Subcutaneous abdominal adipose tissue (tissue), 5 donors: Measurements from ENCODE around the gene P2RY1.
A peak's percentile ranks its signal among the peaks of the same experiment; 100 is the strongest.

ENCODE experiments used
- H3K27ac ChIP-seq: one replicate; pipeline ENCODE4 v1.7.0; 2013; ENCODE audit warnings: low read depth, mild to moderate bottlenecking, inconsistent platforms, low read length, moderate library complexity
- H3K27me3 ChIP-seq, 5 donors: one replicate each; pipeline ENCODE4 v1.7.0; 2013; ENCODE audit warnings: low read length in 5 of 5, inconsistent platforms in 1 of 5; ENCODE audit not compliant: control insufficient read depth in 5 of 5, insufficient read depth in 4 of 5
- H3K36me3 ChIP-seq, 5 donors: one replicate each; pipeline ENCODE4 v1.7.0; 2013; ENCODE audit warnings: low read length in 5 of 5; ENCODE audit not compliant: control insufficient read depth in 5 of 5, insufficient read depth in 5 of 5
- H3K4me1 ChIP-seq, 5 donors: one replicate each; pipeline ENCODE4 v1.7.0; 2013; ENCODE audit warnings: low read length in 5 of 5, mild to moderate bottlenecking in 3 of 5, moderate library complexity in 1 of 5; ENCODE audit not compliant: control insufficient read depth in 5 of 5, insufficient read depth in 5 of 5
- H3K4me3 ChIP-seq, 5 donors: one replicate each; pipeline ENCODE4 v1.7.0; 2013; ENCODE audit warnings: low read length in 5 of 5, low read depth in 1 of 5
- H3K9ac ChIP-seq, 5 donors: one replicate each; pipeline ENCODE4 v1.7.0; 2013; ENCODE audit warnings: low read length in 5 of 5, mild to moderate bottlenecking in 4 of 5, moderate library complexity in 3 of 5
- H3K9me3 ChIP-seq, 5 donors: one replicate each; pipeline ENCODE4 v1.7.0; 2013; ENCODE audit warnings: low read length in 5 of 5; ENCODE audit not compliant: control insufficient read depth in 5 of 5
- donor health status: healthy.
- donor health status: healthy.
- donor health status: healthy.
- donor health status: healthy.
- donor health status: healthy.

The P2RY1 gene

GRCh38 chr3:152823781-152824180 lies 11.2 kb upstream of the P2RY1 start:
- no peaks in the 10 kb centered on the region for H3K36me3 ChIP-seq
- no peak overlapping the region for H3K27ac ChIP-seq
- H3K27me3 ChIP-seq = no peaks in the 10 kb centered on the region
- no peak overlapping the region for H3K4me3 ChIP-seq
- peaks cover 0 to 12% (median 0%) of the 10 kb centered on the region in 5 donors for H3K4me1 ChIP-seq
- no peaks in the 10 kb centered on the region for H3K9me3 ChIP-seq
- no peak overlapping the region for H3K9ac ChIP-seq

DNA sequence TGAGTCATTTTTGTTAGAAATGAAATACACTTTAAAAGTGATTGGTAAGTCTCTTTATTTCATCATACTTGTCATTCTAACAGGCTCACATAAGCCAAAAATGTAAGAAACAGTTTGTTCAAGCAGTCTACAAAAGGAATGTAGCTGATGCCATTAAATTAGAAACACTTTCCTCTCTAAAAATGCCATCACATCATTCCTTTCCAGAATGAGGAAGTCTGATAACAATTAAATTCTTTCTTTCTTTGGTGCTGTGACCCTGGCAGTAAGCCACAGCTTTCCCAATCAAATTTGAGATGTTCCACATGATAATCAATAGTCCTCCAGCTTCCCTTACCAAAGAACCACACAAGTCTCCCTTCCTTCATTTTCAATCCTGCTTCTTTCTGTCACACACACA lies 9.4 kb upstream of the P2RY1 start:
- no peaks in the 10 kb centered on the region for H3K9me3 ChIP-seq
- no peaks in the 10 kb centered on the region for H3K36me3 ChIP-seq
- peaks cover 0 to 12% (median 0%) of the 10 kb centered on the region in 5 donors for H3K4me1 ChIP-seq
- H3K27me3 ChIP-seq = no peaks in the 10 kb centered on the region
- no peak overlapping the region for H3K9ac ChIP-seq
- H3K27ac ChIP-seq = no peak overlapping the region
- no peak overlapping the region for H3K4me3 ChIP-seq

DNA sequence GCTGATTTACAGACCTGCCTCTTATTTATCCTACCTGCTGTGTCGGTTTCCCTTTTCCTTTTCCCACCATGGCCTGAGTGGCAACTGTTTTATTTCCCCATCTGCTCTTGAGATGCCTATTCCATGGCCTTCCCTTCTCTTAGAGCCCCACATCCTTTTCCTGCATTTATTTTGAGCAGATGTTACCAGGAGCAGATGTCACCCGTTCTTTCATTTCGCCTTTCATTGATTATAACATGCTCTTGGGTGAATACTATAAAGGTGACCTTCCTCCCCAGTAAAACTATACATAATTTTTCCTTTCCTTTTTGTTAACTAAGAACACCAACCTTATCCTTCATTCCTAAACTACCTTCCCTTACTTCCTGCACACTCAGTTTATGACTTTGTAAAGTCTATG lies 8.5 kb upstream of the P2RY1 start:
- Histone ChIP-seq H3K27ac (no peak overlapping the region), H3K4me3 (no peak overlapping the region), H3K9ac (no peak overlapping the region), H3K4me1 (peaks cover 0 to 12% (median 0%) of the 10 kb centered on the region in 5 donors), H3K27me3 (no peaks in the 10 kb centered on the region), H3K36me3 (no peaks in the 10 kb centered on the region), H3K9me3 (no peaks in the 10 kb centered on the region)

DNA sequence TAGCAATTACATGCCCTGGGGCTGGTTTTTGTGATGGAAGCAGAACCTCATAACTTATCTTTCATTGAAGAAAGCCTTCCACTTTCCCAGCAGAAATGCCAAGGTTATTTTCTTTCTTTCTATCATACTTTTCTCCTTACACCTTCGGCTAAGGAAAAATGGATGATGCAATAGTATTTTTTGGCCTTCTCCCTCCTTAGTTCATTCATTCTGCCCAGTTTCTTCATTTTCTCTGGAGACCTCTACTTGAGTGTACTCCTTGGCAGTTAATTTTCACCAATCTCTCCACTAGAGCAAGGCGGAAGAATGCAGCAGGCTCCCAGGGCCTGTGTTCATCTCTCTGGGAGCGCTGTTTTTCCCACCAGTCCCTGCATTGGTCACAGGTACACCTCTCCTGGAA lies 7.6 kb upstream of the P2RY1 start:
- H3K27ac ChIP-seq = no peak overlapping the region

GRCh38 chr3:152828075-152828840 lies 6.7 kb upstream of the P2RY1 start:
- H3K4me1 ChIP-seq = peaks cover 0 to 12% (median 0%) of the 10 kb centered on the region in 5 donors
- H3K9me3 ChIP-seq = no peaks in the 10 kb centered on the region

More for the DNA sequence above, 7.6 kb upstream of the P2RY1 start:
- peaks cover 0 to 12% (median 0%) of the 10 kb centered on the region in 5 donors for H3K4me1 ChIP-seq
- no peak overlapping the region for H3K9ac ChIP-seq
- no peaks in the 10 kb centered on the region for H3K36me3 ChIP-seq
- no peaks in the 10 kb centered on the region for H3K27me3 ChIP-seq
- H3K4me3 ChIP-seq = no peak overlapping the region
- H3K9me3 ChIP-seq = no peaks in the 10 kb centered on the region

GRCh38 chr3:152830245-152830644 lies 4.7 kb upstream of the P2RY1 start:
- Histone ChIP-seq H3K27ac (no peak overlapping the region), H3K4me3 (no peak overlapping the region), H3K36me3 (no peaks in the 10 kb centered on the region), H3K27me3 (no peaks in the 10 kb centered on the region), H3K9me3 (no peaks in the 10 kb centered on the region), H3K9ac (no peak overlapping the region), H3K4me1 (peaks cover 0 to 19% (median 10%) of the 10 kb centered on the region in 5 donors)

More at GRCh38 chr3:152828075-152828840, 6.7 kb upstream of the P2RY1 start:
- H3K9ac ChIP-seq = no peak overlapping the region
- H3K4me3 ChIP-seq = no peak overlapping the region
- H3K27ac ChIP-seq = no peak overlapping the region
- no peaks in the 10 kb centered on the region for H3K27me3 ChIP-seq
- no peaks in the 10 kb centered on the region for H3K36me3 ChIP-seq

DNA sequence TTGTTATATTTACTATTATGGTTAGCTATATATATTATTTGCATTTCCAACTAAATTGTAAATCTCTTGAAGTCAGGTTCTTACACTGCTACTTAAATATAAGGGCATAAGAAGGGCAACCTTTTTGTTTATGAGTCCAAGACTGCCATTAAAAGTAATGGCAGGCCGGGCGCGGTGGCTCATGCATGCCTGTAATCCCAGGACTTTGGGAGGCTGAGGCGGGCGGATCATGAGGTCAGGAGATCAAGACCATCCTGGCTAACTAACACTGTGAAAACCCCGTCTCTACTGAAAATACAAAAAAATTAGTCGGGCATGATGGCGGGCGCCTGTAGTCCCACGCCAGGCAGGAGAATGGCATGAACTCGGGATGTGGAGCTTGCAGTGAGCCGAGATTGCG lies 2.9 kb upstream of the P2RY1 start:
- Histone ChIP-seq H3K4me3 (no peak overlapping the region), H3K27ac (no peak overlapping the region), H3K27me3 (no peaks in the 10 kb centered on the region)

GRCh38 chr3:152833089-152833488 lies 1.8 kb upstream of the P2RY1 start:
- no peaks in the 10 kb centered on the region for H3K36me3 ChIP-seq
- H3K4me1 ChIP-seq = peaks cover 0 to 32% (median 21%) of the 10 kb centered on the region in 5 donors
- no peaks in the 10 kb centered on the region for H3K9me3 ChIP-seq
- no peak overlapping the region for H3K9ac ChIP-seq
- H3K27me3 ChIP-seq = no peaks in the 10 kb centered on the region
- no peak overlapping the region for H3K4me3 ChIP-seq
- H3K27ac ChIP-seq = no peak overlapping the region

More for the DNA sequence above, 2.9 kb upstream of the P2RY1 start:
- H3K9me3 ChIP-seq = no peaks in the 10 kb centered on the region
- H3K36me3 ChIP-seq = no peaks in the 10 kb centered on the region
- peaks cover 0 to 32% (median 24%) of the 10 kb centered on the region in 5 donors for H3K4me1 ChIP-seq
- no peak overlapping the region for H3K9ac ChIP-seq

DNA sequence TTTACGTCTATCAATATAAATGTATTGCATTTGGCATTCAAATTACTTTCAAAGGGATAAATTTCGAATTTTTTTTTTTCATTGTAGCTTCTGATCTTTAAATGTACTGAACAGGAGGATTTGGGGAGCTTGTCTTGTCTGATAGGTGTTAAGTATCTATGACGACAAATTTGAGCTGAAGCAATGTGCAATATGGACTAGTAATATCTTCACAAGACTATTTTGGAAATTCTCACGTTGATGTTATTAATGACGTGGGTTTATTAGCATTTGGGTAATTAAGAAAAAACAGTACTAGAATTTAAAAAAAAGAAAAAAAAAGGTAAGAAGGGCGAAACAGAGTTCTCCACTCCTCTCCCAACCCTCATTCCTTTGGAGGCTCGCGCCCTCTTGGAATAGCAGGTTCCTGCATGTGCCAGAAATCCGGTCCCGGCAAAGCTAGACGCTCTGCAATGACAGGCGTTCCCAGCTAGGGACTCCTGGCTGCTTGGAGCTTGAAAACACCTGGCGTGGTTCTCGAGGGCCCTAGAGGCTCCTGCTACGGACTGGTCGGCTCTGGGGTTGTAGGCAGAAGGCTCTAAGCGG lies 648 bp upstream of the P2RY1 start:
- Histone ChIP-seq H3K9ac (peak overlapping the region in 2 of 5 donors; percentile 6 to 56), H3K27me3 (no peaks in the 10 kb centered on the region), H3K9me3 (no peaks in the 10 kb centered on the region), H3K4me1 (peaks cover 0 to 32% (median 21%) of the 10 kb centered on the region in 5 donors), H3K36me3 (no peaks in the 10 kb centered on the region), H3K4me3 (peak overlapping the region; percentile 87 to 99 (median 91)), H3K27ac (no peak overlapping the region)

GRCh38 chr3:152835601-152836102 lies 721 bp downstream of the P2RY1 start:
- Histone ChIP-seq H3K9ac (peak overlapping the region in 3 of 5 donors; percentile 16 to 62 (median 35)), H3K27me3 (no peaks in the 10 kb centered on the region), H3K36me3 (no peaks in the 10 kb centered on the region), H3K4me1 (peaks cover 0 to 32% (median 21%) of the 10 kb centered on the region in 5 donors), H3K9me3 (no peaks in the 10 kb centered on the region), H3K27ac (no peak overlapping the region), H3K4me3 (peak overlapping the region; percentile 84 to 99 (median 88))
